SH-SY5Y (cell line): ENCODE results near the gene SLC25A10.

Experiments
- GATA2 ChIP-seq: IDR thresholded peaks from 2 replicates; pipeline ENCODE4 v1.6.1; 2011; ENCODE audit warnings: mild to moderate bottlenecking, low read depth, low read length
- GATA3 ChIP-seq: IDR thresholded peaks from 2 replicates; pipeline ENCODE4 v1.6.1; 2011; ENCODE audit warnings: low read depth, mild to moderate bottlenecking, low read length, moderate library complexity

- TF ChIP-seq GATA2 (no peak), GATA3 (no peak)
Measured at GRCh38 chr17:81705518-81706231, 6.4 kb upstream of the SLC25A10 start.
